ENCODE data around the gene WDR89. TPM values are rescaled to one million over a fixed set of nuclear protein-coding genes. Genes with fewer than 3 reads are reported as not detected.

The WDR89 gene
- total and polyA plus RNA-seq, 9 of the 15 experiments (the other 6 are each of a cell fraction or from before 2014, with no cell fraction given), result 9.3 to 25.6 (median 16.2) TPM

- TF ChIP-seq CHD7 (IDR thresholded peaks at IDR 0.05; ENCODE audit: low read depth, low read length) (no peak), IFI16 (CRISPR knock-in tag; IDR thresholded peaks at IDR 0.05) (no peak), HOMEZ (CRISPR knock-in tag; IDR thresholded peaks at IDR 0.05) (no peak), HDAC1 (IDR thresholded peaks at IDR 0.05) (peak in 1 of 2 experiments; percentile 84; a peak in 2 of 4 replicates), TFAP4 (CRISPR knock-in tag; IDR thresholded peaks at IDR 0.05; ENCODE audit: borderline replicate concordance) (peak; percentile 75; the same call in 1 of the 2 replicates), SUPT5H (IDR thresholded peaks at IDR 0.05) (peak; percentile 82), RBFOX2 (IDR thresholded peaks at IDR 0.05; ENCODE audit: low read depth, low read length) (peak; percentile 95), POLR2G (IDR thresholded peaks at IDR 0.05; ENCODE audit: low read depth, low read length) (peak; percentile 93), NFRKB (IDR thresholded peaks at IDR 0.05; ENCODE audit: low read depth) (no peak), SPI1 (IDR thresholded peaks at IDR 0.05; ENCODE audit: borderline replicate concordance, low read depth, low read length) (peak; percentile 49), GTF2F1 (IDR thresholded peaks at IDR 0.05; ENCODE audit: low read depth, low read length) (no peak)
These were observed at the start of gene WDR89 (continued) for GRCh38 chr14:63641473-63642228.
